ENCODE measurements around the gene ITGB3. TPM values are rescaled to one million over a fixed set of nuclear protein-coding genes. Genes with fewer than 3 reads are reported as not detected.
"Not testable (repeated sequence)": the region's sequence is repeated elsewhere in the genome, so short reads cannot be mapped to it uniquely, and the experiment has no call there.

The ITGB3 gene
- total and polyA plus RNA-seq, 2 donors from 2014 or later = 7.1 to 88.8 TPM

DNA sequence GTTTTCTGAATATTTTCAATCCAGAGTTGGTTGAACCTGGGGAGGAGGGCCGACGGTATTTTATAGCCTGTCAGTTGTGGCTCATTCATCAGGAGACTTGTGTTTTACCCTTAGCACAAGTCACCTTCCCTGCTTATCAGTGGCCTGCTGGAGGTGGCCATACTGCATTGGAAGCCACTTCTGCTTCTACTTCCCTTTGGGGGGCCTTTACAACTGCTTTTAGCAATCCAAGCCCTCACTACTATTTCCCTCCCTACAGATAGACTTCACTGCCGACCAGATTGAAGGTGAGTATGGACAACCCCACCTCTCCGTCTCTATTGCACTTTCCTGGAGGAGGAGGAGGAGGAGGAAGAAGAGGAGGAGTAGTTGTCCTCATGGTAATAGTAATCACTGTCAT, 40.1 kb upstream of the ITGB3 start:
- Histone ChIP-seq H3K36me3 (ENCODE audit: control insufficient read depth in 2 of 3, insufficient read depth in 3 of 3, low read length in 3 of 3) (no peaks in the 10 kb centered on the region), H3K4me1 (ENCODE audit: control insufficient read depth in 2 of 3, insufficient read depth in 2 of 3, low read depth in 1 of 3, low read length in 3 of 3) (no peaks in the 10 kb centered on the region), H3K27ac (ENCODE audit: low read depth in 2 of 2, low read length in 2 of 2) (no peak overlapping the region), H3K9ac (ENCODE audit: low read length in 3 of 3) (no peak overlapping the region), H3K27me3 (ENCODE audit: control insufficient read depth, insufficient read depth, low read length) (no peaks in the 10 kb centered on the region), H3K9me3 (ENCODE audit: control insufficient read depth in 2 of 3, insufficient read depth in 1 of 3, low read length in 3 of 3) (no peaks in the 10 kb centered on the region), H3K4me3 (ENCODE audit: low read length in 3 of 3) (no peak overlapping the region)
- TF ChIP-seq CTCF (IDR thresholded peaks at IDR 0.05; ENCODE audit: borderline replicate concordance, extremely low read depth, insufficient read depth) = no peak
- DNase-seq (no peak), FAIRE-seq (no peak)
- intact Hi-C loops (cut with DNase I) = no loop called here

DNA sequence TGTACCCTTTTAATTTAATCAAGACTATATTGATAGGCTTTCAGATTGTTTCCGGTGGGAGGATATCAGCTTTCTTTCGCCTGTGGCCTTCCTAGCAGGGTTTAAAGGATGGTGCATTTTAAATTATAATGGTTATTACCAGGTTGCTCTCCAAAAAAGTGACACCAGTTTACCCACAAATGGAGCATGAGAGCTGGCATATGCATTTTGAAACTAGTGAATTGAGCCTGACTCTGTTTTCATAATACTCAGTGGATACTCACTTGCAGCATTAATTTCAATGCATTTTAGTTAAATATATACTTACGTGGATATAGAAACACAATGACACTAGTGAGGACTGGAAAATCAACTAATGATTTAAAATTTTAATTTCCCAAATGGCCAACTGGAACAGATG, 38.7 kb upstream of the ITGB3 start:
- Histone ChIP-seq H3K4me1 (ENCODE audit: control insufficient read depth in 2 of 3, insufficient read depth in 2 of 3, low read depth in 1 of 3, low read length in 3 of 3) (no peaks in the 10 kb centered on the region), H3K4me3 (ENCODE audit: low read length in 3 of 3) (no peak overlapping the region), H3K27me3 (ENCODE audit: control insufficient read depth, insufficient read depth, low read length) (no peaks in the 10 kb centered on the region), H3K36me3 (ENCODE audit: control insufficient read depth in 2 of 3, insufficient read depth in 3 of 3, low read length in 3 of 3) (no peaks in the 10 kb centered on the region), H3K27ac (ENCODE audit: low read depth in 2 of 2, low read length in 2 of 2) (no peak overlapping the region), H3K9me3 (ENCODE audit: control insufficient read depth in 2 of 3, insufficient read depth in 1 of 3, low read length in 3 of 3) (no peaks in the 10 kb centered on the region), H3K9ac (ENCODE audit: low read length in 3 of 3) (no peak overlapping the region)
- no peak for TF ChIP-seq CTCF (IDR thresholded peaks at IDR 0.05; ENCODE audit: borderline replicate concordance, extremely low read depth, insufficient read depth)
- FAIRE-seq = no peak
- no peak for DNase-seq
- intact Hi-C loops (cut with DNase I) = no loop called here

- DNase-seq; H3K27me3 ChIP-seq (ENCODE audit: control insufficient read depth, insufficient read depth, low read length); FAIRE-seq; H3K4me1 ChIP-seq (ENCODE audit: control insufficient read depth in 2 of 3, insufficient read depth in 2 of 3, low read depth in 1 of 3, low read length in 3 of 3); H3K9ac ChIP-seq (ENCODE audit: low read length in 3 of 3); H3K9me3 ChIP-seq (ENCODE audit: control insufficient read depth in 2 of 3, insufficient read depth in 1 of 3, low read length in 3 of 3); H3K36me3 ChIP-seq (ENCODE audit: control insufficient read depth in 2 of 3, insufficient read depth in 3 of 3, low read length in 3 of 3); intact Hi-C loops (cut with DNase I); H3K4me3 ChIP-seq (ENCODE audit: low read length in 3 of 3); H3K27ac ChIP-seq (ENCODE audit: low read depth in 2 of 2, low read length in 2 of 2): not testable (repeated sequence)
These were observed 36.8 kb upstream of the ITGB3 start for GRCh38 chr17:47216821-47217220.

DNA sequence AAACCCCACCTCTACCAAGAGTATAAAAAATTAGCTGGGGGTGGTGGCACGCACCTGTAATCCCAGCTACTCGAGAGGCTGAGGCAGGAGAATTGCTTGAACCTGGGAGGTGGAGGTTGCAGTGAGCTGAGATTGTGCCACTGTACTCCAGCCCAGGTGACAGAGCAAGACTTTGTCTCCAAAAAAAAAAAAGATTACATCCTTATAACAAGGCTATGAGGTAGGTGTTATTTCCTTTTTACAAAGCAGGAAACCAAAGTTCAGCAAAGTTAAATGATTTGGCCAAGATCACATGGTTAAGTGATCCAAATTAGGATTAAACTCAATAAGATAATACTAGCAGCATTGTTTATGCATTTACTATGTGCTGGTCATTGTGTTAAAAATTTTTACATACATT, 36.3 kb upstream of the ITGB3 start:
- intact Hi-C loops (cut with DNase I); FAIRE-seq; H3K27ac ChIP-seq (ENCODE audit: low read depth in 2 of 2, low read length in 2 of 2); H3K4me1 ChIP-seq (ENCODE audit: control insufficient read depth in 2 of 3, insufficient read depth in 2 of 3, low read depth in 1 of 3, low read length in 3 of 3); H3K9ac ChIP-seq (ENCODE audit: low read length in 3 of 3); H3K4me3 ChIP-seq (ENCODE audit: low read length in 3 of 3); DNase-seq; H3K36me3 ChIP-seq (ENCODE audit: control insufficient read depth in 2 of 3, insufficient read depth in 3 of 3, low read length in 3 of 3); H3K9me3 ChIP-seq (ENCODE audit: control insufficient read depth in 2 of 3, insufficient read depth in 1 of 3, low read length in 3 of 3); H3K27me3 ChIP-seq (ENCODE audit: control insufficient read depth, insufficient read depth, low read length): not testable (repeated sequence)

All from kidney (tissue), 14 donors.